Left kidney (tissue), 2 donors: Measurements from ENCODE around the gene POTEM. TPM values are rescaled to one million over a fixed set of nuclear protein-coding genes. Genes with fewer than 3 reads are reported as not detected.
"Not testable (repeated sequence)": the region's sequence is repeated elsewhere in the genome, so short reads cannot be mapped to it uniquely, and the experiment has no call there.

Source experiments
- DNase-seq: peaks from one replicate; pipeline ENCODE4 v3.0.0-alpha.2; 2013
- polyA plus RNA-seq: library from polyadenylated mRNA; unstranded; fragments of 120-200 nt; gene quantifications from one replicate; pipeline ENCODE4 v1.2.1, GENCODE V29; 2013; ENCODE audit not compliant: insufficient read length

Gene POTEM
- polyA plus RNA-seq, 1 donor: not detected

- not testable (repeated sequence) for DNase-seq
These were observed 69.7 kb downstream of the POTEM start for GRCh38 chr14:19036811-19037382.

GRCh38 chr14:19038060-19038664, 70.9 kb downstream of the POTEM start:
- DNase-seq: not testable (repeated sequence)

- not testable (repeated sequence) for DNase-seq
These were observed 71.6 kb downstream of the POTEM start for GRCh38 chr14:19038785-19039184.

GRCh38 chr14:19043384-19043783, 76.2 kb downstream of the POTEM start:
- not testable (repeated sequence) for DNase-seq
